ENCODE measurements around the gene MESP1.

Gene MESP1

DNA sequence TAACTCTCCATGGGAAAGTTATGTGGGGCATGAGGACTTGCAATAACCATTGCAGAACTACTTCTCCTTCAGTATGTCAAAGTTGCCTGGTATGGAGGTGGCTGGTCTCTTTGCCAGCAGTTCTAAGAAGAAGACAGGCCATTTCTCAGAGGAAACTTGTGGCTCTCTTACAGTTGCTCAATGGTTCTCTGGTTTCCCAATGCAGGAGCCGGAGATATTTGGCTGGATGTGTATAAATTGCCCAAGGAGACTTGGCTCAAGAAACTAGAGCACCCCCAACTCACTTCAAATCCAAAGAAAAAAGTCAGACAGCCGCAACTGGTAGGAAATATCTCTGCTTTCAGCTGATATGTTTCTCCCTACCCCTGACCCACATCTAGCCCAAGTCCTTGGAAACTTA is 36.3 kb downstream of the MESP1 start:
- DNase-seq (ENCODE audit: extremely low read depth, low read depth): no peak
- TF ChIP-seq, protein P1, sequence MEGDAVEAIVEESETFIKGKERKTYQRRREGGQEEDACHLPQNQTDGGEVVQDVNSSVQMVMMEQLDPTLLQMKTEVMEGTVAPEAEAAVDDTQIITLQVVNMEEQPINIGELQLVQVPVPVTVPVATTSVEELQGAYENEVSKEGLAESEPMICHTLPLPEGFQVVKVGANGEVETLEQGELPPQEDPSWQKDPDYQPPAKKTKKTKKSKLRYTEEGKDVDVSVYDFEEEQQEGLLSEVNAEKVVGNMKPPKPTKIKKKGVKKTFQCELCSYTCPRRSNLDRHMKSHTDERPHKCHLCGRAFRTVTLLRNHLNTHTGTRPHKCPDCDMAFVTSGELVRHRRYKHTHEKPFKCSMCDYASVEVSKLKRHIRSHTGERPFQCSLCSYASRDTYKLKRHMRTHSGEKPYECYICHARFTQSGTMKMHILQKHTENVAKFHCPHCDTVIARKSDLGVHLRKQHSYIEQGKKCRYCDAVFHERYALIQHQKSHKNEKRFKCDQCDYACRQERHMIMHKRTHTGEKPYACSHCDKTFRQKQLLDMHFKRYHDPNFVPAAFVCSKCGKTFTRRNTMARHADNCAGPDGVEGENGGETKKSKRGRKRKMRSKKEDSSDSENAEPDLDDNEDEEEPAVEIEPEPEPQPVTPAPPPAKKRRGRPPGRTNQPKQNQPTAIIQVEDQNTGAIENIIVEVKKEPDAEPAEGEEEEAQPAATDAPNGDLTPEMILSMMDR (IDR thresholded peaks at IDR 0.05; ENCODE audit: low read depth, low read length): no peak

DNA sequence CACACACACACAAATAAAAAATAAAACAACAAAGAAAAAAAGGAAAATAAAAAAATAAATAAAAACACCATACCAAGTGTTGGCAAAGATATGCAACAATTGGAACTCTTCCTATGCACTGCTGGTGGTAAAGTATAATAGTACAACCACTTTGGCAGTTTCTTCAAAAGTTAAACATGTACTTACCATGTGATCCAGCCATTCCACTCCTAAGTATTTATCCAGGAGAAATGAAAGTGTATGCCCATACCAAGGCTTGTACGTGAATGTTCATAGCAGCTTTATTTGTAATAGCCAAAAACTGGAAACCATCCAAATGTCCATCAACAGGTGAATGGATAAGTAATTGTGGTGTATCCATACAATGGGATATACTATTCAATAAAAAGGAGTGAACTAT is 43.5 kb downstream of the MESP1 start:
- TF ChIP-seq, protein P1 (IDR thresholded peaks at IDR 0.05; ENCODE audit: low read depth, low read length): no peak
- DNase-seq (ENCODE audit: extremely low read depth, low read depth): no peak

DNA sequence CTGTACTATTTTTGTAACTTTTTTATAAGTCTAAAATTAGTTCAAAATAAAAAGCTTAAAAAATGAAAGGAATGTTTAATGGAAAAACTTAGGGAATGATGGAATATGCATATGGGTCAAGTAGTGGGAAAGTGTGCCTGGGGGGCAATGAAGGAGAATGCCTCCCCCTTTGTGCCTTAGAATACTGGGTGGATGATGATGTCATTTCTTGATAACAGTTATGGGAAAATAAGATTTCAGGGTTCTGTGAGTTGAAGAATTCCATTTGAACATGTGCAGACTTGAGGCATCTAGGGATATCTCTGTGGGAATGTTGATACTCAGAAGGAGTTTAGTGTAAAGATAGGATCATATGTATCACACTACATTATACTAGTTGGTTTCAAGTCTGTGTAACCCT is 46.6 kb downstream of the MESP1 start:
- TF ChIP-seq, protein P1 (IDR thresholded peaks at IDR 0.05; ENCODE audit: low read depth, low read length): no peak
- no peak for DNase-seq (ENCODE audit: extremely low read depth, low read depth)

Data from AG09319 (cell line).